ENCODE data around the gene TRAF6.

DNA sequence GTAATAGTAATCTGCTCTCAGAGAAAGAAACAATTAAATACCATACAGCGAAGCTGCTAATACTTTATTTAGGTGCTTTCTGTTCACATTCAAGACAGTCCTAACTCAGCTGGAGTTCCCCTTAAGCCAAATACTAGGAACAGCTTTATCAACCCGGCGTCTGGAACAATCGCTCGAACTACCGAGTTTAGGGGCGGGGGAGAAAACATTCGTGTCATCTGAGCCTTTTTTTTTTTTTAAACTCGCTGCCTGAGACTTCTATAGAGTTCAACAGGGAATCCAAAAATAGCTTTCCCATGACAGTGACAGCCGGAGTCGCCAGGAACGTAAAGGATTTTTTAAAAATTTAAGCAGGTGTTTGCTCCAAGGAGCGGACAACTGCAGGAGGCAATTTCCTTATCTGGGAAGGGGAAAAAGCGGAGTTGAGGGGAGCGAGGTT, 852 bp downstream of the TRAF6 start:
- TF ChIP-seq TAF1 (IDR thresholded peaks at IDR 0.05; ENCODE audit: low read depth): no peak
- TF ChIP-seq, protein P1, sequence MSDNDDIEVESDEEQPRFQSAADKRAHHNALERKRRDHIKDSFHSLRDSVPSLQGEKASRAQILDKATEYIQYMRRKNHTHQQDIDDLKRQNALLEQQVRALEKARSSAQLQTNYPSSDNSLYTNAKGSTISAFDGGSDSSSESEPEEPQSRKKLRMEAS (IDR thresholded peaks at IDR 0.05): no peak
- no peak for TF ChIP-seq CEBPB (IDR thresholded peaks at IDR 0.05)
- no peak for TF ChIP-seq YY1 (IDR thresholded peaks at IDR 0.05; ENCODE audit: low read depth)
- TF ChIP-seq NFIC (IDR thresholded peaks at IDR 0.05): no peak
- TF ChIP-seq EGR1 (IDR thresholded peaks at IDR 0.05): no peak
- TF ChIP-seq RAD21 (IDR thresholded peaks at IDR 0.05; ENCODE audit: low read depth): no peak
- TF ChIP-seq, protein P2, sequence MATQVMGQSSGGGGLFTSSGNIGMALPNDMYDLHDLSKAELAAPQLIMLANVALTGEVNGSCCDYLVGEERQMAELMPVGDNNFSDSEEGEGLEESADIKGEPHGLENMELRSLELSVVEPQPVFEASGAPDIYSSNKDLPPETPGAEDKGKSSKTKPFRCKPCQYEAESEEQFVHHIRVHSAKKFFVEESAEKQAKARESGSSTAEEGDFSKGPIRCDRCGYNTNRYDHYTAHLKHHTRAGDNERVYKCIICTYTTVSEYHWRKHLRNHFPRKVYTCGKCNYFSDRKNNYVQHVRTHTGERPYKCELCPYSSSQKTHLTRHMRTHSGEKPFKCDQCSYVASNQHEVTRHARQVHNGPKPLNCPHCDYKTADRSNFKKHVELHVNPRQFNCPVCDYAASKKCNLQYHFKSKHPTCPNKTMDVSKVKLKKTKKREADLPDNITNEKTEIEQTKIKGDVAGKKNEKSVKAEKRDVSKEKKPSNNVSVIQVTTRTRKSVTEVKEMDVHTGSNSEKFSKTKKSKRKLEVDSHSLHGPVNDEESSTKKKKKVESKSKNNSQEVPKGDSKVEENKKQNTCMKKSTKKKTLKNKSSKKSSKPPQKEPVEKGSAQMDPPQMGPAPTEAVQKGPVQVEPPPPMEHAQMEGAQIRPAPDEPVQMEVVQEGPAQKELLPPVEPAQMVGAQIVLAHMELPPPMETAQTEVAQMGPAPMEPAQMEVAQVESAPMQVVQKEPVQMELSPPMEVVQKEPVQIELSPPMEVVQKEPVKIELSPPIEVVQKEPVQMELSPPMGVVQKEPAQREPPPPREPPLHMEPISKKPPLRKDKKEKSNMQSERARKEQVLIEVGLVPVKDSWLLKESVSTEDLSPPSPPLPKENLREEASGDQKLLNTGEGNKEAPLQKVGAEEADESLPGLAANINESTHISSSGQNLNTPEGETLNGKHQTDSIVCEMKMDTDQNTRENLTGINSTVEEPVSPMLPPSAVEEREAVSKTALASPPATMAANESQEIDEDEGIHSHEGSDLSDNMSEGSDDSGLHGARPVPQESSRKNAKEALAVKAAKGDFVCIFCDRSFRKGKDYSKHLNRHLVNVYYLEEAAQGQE (IDR thresholded peaks at IDR 0.05; ENCODE audit: low read depth): no peak
- TF ChIP-seq EP300 (IDR thresholded peaks at IDR 0.05; ENCODE audit: borderline replicate concordance): no peak
- no peak for TF ChIP-seq ZBTB7A (IDR thresholded peaks at IDR 0.05; ENCODE audit: low read depth)
